ENCODE results near the gene GCSAML. TPM values are rescaled to one million over a fixed set of nuclear protein-coding genes. Genes with fewer than 3 reads are reported as not detected.

Gene GCSAML
- total and polyA plus RNA-seq, 9 of the 15 experiments (the other 6 are each of a cell fraction or from before 2014, with no cell fraction given) = 0.01 TPM; not detected in 8

DNA sequence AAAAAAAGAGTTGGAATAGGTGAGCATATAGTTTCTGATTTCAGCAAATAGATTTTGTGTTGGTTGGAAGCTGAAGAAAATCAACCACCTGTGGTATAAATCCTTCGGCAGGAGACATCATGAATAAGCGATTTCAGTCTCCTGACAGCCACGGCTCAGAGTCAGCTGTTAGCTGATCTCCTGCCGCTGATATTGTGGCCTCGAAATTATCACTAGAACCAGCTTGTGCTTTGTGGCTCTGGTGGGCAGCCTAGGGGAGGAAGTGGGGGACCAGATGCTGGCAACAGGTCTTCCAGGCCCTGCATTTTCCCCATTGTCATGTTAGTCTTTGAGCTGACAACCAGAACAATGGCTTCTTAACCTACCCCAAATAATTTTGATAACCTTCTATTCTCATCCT, 842 bp upstream of the GCSAML start (continued):
- TF ChIP-seq, protein P1, sequence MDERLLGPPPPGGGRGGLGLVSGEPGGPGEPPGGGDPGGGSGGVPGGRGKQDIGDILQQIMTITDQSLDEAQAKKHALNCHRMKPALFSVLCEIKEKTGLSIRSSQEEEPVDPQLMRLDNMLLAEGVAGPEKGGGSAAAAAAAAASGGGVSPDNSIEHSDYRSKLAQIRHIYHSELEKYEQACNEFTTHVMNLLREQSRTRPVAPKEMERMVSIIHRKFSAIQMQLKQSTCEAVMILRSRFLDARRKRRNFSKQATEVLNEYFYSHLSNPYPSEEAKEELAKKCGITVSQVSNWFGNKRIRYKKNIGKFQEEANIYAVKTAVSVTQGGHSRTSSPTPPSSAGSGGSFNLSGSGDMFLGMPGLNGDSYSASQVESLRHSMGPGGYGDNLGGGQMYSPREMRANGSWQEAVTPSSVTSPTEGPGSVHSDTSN (CRISPR knock-in tag; IDR thresholded peaks at IDR 0.05; ENCODE audit: low read depth) = no peak
- TF ChIP-seq, protein P1 (tag; conservative IDR thresholded peaks at IDR 0.05; ENCODE audit: low read depth) = peak; percentile 71
- TF ChIP-seq MTF1 (CRISPR knock-in tag; IDR thresholded peaks at IDR 0.05; ENCODE audit: borderline replicate concordance) (no peak), HOXB6 (CRISPR knock-in tag; IDR thresholded peaks at IDR 0.05; ENCODE audit: borderline replicate concordance) (no peak), CSDE1 (IDR thresholded peaks at IDR 0.05) (no peak), SMARCA4 (IDR thresholded peaks at IDR 0.05) (peak; percentile 55; the same call in 1 of the 2 replicates), ELF4 (CRISPR knock-in tag; IDR thresholded peaks at IDR 0.05) (0 out of 2 replicates have a peak, but pooled peaks have one; percentile 9), HMGN3 (IDR thresholded peaks at IDR 0.05; ENCODE audit: borderline replicate concordance, extremely low read depth, insufficient read length, low read depth, low read length) (no peak), MAZ (CRISPR knock-in tag; conservative IDR thresholded peaks at IDR 0.05 in 1 of 2, IDR thresholded peaks at IDR 0.05 in 1 of 2) (peak; percentile 15 to 70; a peak in 3 of 4 replicates), CHD2 (IDR thresholded peaks at IDR 0.05; ENCODE audit: low read depth, low read length) (no peak), ZNF785 (CRISPR knock-in tag; IDR thresholded peaks at IDR 0.05) (no peak), ZBTB17 (CRISPR knock-in tag; IDR thresholded peaks at IDR 0.05) (peak; percentile 70; the same call in 1 of the 2 replicates), MYNN (IDR thresholded peaks at IDR 0.05) (peak; percentile 55; the same call in 1 of the 2 replicates), MYNN (CRISPR knock-in tag; IDR thresholded peaks at IDR 0.05) (no peak), TCF3 (CRISPR knock-in tag; IDR thresholded peaks at IDR 0.05) (peak; percentile 70)
- TF ChIP-seq, protein P2, sequence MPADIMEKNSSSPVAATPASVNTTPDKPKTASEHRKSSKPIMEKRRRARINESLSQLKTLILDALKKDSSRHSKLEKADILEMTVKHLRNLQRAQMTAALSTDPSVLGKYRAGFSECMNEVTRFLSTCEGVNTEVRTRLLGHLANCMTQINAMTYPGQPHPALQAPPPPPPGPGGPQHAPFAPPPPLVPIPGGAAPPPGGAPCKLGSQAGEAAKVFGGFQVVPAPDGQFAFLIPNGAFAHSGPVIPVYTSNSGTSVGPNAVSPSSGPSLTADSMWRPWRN (IDR thresholded peaks at IDR 0.05; ENCODE audit: low read depth) = 0 out of 2 replicates have a peak, but pooled peaks have one; percentile 52
- TF ChIP-seq, protein P3, sequence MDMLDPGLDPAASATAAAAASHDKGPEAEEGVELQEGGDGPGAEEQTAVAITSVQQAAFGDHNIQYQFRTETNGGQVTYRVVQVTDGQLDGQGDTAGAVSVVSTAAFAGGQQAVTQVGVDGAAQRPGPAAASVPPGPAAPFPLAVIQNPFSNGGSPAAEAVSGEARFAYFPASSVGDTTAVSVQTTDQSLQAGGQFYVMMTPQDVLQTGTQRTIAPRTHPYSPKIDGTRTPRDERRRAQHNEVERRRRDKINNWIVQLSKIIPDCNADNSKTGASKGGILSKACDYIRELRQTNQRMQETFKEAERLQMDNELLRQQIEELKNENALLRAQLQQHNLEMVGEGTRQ (CRISPR knock-in tag; IDR thresholded peaks at IDR 0.05) = no peak
- TF ChIP-seq, protein P4, sequence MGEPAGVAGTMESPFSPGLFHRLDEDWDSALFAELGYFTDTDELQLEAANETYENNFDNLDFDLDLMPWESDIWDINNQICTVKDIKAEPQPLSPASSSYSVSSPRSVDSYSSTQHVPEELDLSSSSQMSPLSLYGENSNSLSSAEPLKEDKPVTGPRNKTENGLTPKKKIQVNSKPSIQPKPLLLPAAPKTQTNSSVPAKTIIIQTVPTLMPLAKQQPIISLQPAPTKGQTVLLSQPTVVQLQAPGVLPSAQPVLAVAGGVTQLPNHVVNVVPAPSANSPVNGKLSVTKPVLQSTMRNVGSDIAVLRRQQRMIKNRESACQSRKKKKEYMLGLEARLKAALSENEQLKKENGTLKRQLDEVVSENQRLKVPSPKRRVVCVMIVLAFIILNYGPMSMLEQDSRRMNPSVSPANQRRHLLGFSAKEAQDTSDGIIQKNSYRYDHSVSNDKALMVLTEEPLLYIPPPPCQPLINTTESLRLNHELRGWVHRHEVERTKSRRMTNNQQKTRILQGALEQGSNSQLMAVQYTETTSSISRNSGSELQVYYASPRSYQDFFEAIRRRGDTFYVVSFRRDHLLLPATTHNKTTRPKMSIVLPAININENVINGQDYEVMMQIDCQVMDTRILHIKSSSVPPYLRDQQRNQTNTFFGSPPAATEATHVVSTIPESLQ (CRISPR knock-in tag; IDR thresholded peaks at IDR 0.05) = no peak
- TF ChIP-seq, protein P5, sequence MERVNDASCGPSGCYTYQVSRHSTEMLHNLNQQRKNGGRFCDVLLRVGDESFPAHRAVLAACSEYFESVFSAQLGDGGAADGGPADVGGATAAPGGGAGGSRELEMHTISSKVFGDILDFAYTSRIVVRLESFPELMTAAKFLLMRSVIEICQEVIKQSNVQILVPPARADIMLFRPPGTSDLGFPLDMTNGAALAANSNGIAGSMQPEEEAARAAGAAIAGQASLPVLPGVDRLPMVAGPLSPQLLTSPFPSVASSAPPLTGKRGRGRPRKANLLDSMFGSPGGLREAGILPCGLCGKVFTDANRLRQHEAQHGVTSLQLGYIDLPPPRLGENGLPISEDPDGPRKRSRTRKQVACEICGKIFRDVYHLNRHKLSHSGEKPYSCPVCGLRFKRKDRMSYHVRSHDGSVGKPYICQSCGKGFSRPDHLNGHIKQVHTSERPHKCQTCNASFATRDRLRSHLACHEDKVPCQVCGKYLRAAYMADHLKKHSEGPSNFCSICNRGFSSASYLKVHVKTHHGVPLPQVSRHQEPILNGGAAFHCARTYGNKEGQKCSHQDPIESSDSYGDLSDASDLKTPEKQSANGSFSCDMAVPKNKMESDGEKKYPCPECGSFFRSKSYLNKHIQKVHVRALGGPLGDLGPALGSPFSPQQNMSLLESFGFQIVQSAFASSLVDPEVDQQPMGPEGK (CRISPR knock-in tag; IDR thresholded peaks at IDR 0.05; ENCODE audit: borderline replicate concordance) = peak; percentile 63; the same call in 1 of the 2 replicates
- TF ChIP-seq, protein P6, sequence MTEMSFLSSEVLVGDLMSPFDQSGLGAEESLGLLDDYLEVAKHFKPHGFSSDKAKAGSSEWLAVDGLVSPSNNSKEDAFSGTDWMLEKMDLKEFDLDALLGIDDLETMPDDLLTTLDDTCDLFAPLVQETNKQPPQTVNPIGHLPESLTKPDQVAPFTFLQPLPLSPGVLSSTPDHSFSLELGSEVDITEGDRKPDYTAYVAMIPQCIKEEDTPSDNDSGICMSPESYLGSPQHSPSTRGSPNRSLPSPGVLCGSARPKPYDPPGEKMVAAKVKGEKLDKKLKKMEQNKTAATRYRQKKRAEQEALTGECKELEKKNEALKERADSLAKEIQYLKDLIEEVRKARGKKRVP (CRISPR knock-in tag; IDR thresholded peaks at IDR 0.05) = 0 out of 2 replicates have a peak, but pooled peaks have one; percentile 69
